HEK293 (cell line): ENCODE data around the gene PORCN.

Experiments used
- CTCF ChIA-PET: fragments of 350-600 bp; formaldehyde crosslinking; extraction: SDS; loops from one replicate; lab custom pipeline; 2021; ENCODE audit warnings: antibody characterized with exemption; lab: Yijun Ruan, JAX
- POLR2A ChIA-PET: fragments of 300-600 bp; formaldehyde crosslinking; extraction: SDS; loops from one replicate; lab custom pipeline; 2020; ENCODE audit warnings: antibody characterized with exemption, inconsistent platforms; lab: Yijun Ruan, JAX
- H3K27ac ChIP-seq: fragments of 200-500 bp; sonication (Bioruptor generic); 2 replicates; pipeline ENCODE4 v1.5.1; 2014; ENCODE audit warnings: low read depth, low read length, control low read depth, inconsistent platforms; ENCODE audit errors: extremely low read depth
- H3K36me3 ChIP-seq, 2 experiments: fragments of 200-500 bp in 1 of 2; sonication (Bioruptor generic) in 1 of 2; 1 replicate in 1 of 2; 2 replicates in 1 of 2; pipeline ENCODE4 v1.5.1; 2014 to 2017; ENCODE audit warnings: inconsistent platforms in 2 of 2, low read length in 2 of 2; ENCODE audit not compliant: control insufficient read depth in 2 of 2, insufficient read depth in 1 of 2
- H3K4me1 ChIP-seq: fragments of 200-500 bp; sonication (Bioruptor generic); 2 replicates; pipeline ENCODE4 v1.5.1; 2014; ENCODE audit warnings: mild to moderate bottlenecking, low read length, inconsistent platforms; ENCODE audit not compliant: control insufficient read depth, insufficient read depth
- H3K4me3 ChIP-seq: 2 replicates; pipeline ENCODE4 v1.5.1; 2011; ENCODE audit warnings: low read depth, mild to moderate bottlenecking, control low read depth, low read length, moderate library complexity
- H3K9me3 ChIP-seq: fragments of 200-500 bp; sonication (Bioruptor generic); 2 replicates; pipeline ENCODE4 v1.5.1; 2014; ENCODE audit warnings: low read depth, low read length, inconsistent platforms; ENCODE audit not compliant: control insufficient read depth, insufficient read depth
- FEZF1 ChIP-seq: fragments of 450-650 bp; formaldehyde crosslinking; IDR thresholded peaks from 2 replicates; pipeline ENCODE4 v1.5.1; 2016; ENCODE audit warnings: missing biosample characterization, missing genetic modification characterization
- GLI2 ChIP-seq: fragments of 450-650 bp; formaldehyde crosslinking; IDR thresholded peaks from 2 replicates; pipeline ENCODE4; 2017; ENCODE audit warnings: missing biosample characterization, missing genetic modification characterization, low read depth, borderline replicate concordance
- GLI4 ChIP-seq: fragments of 450-650 bp; formaldehyde crosslinking; IDR thresholded peaks from 2 replicates; pipeline ENCODE4 v1.5.1; 2016; ENCODE audit warnings: missing biosample characterization, missing genetic modification characterization
- INSM2 ChIP-seq: fragments of 450-650 bp; formaldehyde crosslinking; IDR thresholded peaks from 2 replicates; pipeline ENCODE4 v1.5.1; 2016; ENCODE audit warnings: missing biosample characterization, missing genetic modification characterization
- KLF16 ChIP-seq: fragments of 450-650 bp; formaldehyde crosslinking; IDR thresholded peaks from 2 replicates; pipeline ENCODE4 v1.5.1; 2017; ENCODE audit warnings: missing biosample characterization, missing genetic modification characterization
- REPIN1 ChIP-seq: fragments of 450-650 bp; formaldehyde crosslinking; IDR thresholded peaks from 2 replicates; pipeline ENCODE4 v1.5.1; 2017; ENCODE audit warnings: missing biosample characterization, missing genetic modification characterization, low read depth
- SALL2 ChIP-seq: fragments of 450-650 bp; formaldehyde crosslinking; IDR thresholded peaks from 2 replicates; pipeline ENCODE4 v1.5.0; 2017; ENCODE audit warnings: missing biosample characterization, mild to moderate bottlenecking, missing genetic modification characterization, borderline replicate concordance
- YY1 ChIP-seq: fragments of 450-650 bp; formaldehyde crosslinking; IDR thresholded peaks from 2 replicates; pipeline ENCODE4 v1.5.1; 2018; ENCODE audit warnings: missing biosample characterization, missing genetic modification characterization
- ZBTB1 ChIP-seq: fragments of 450-650 bp; formaldehyde crosslinking; IDR thresholded peaks from 2 replicates; pipeline ENCODE4 v1.5.1; 2016; ENCODE audit warnings: missing biosample characterization, missing genetic modification characterization
- ZBTB20 ChIP-seq: fragments of 450-650 bp; formaldehyde crosslinking; IDR thresholded peaks from 2 replicates; pipeline ENCODE4 v1.5.1; 2016; ENCODE audit warnings: missing biosample characterization, missing genetic modification characterization
- ZFP41 ChIP-seq: fragments of 450-650 bp; formaldehyde crosslinking; IDR thresholded peaks from 2 replicates; pipeline ENCODE4 v1.5.1; 2016; ENCODE audit warnings: missing biosample characterization, missing genetic modification characterization, borderline replicate concordance
- ZNF174 ChIP-seq: fragments of 450-650 bp; formaldehyde crosslinking; IDR thresholded peaks from 2 replicates; pipeline ENCODE4 v1.5.0; 2017; ENCODE audit warnings: missing biosample characterization, mild to moderate bottlenecking, missing genetic modification characterization
- ZNF202 ChIP-seq: fragments of 450-650 bp; formaldehyde crosslinking; IDR thresholded peaks from 2 replicates; pipeline ENCODE4 v1.5.1; 2016; ENCODE audit warnings: missing biosample characterization, missing genetic modification characterization, borderline replicate concordance
- ZNF24 ChIP-seq: fragments of 450-650 bp; formaldehyde crosslinking; IDR thresholded peaks from 2 replicates; pipeline ENCODE4 v1.5.1; 2016; ENCODE audit warnings: missing biosample characterization, missing genetic modification characterization
- ZNF423 ChIP-seq: fragments of 450-650 bp; formaldehyde crosslinking; IDR thresholded peaks from 2 replicates; pipeline ENCODE4 v1.5.1; 2016; ENCODE audit warnings: missing biosample characterization, missing genetic modification characterization
- ZNF449 ChIP-seq: fragments of 450-650 bp; formaldehyde crosslinking; IDR thresholded peaks from 2 replicates; pipeline ENCODE4 v1.5.1; 2017; ENCODE audit warnings: missing biosample characterization, mild to moderate bottlenecking, missing genetic modification characterization, moderate library complexity
- ZNF488 ChIP-seq: fragments of 450-650 bp; formaldehyde crosslinking; IDR thresholded peaks from 2 replicates; pipeline ENCODE4 v1.5.1; 2016; ENCODE audit warnings: missing biosample characterization, missing genetic modification characterization
- ZNF544 ChIP-seq: fragments of 450-650 bp; formaldehyde crosslinking; IDR thresholded peaks from 2 replicates; pipeline ENCODE4 v1.5.0; 2017; ENCODE audit warnings: missing biosample characterization, missing genetic modification characterization
- ZNF549 ChIP-seq: fragments of 450-650 bp; IDR thresholded peaks from 2 replicates; pipeline ENCODE4 v1.5.1; 2018; ENCODE audit warnings: missing biosample characterization, missing genetic modification characterization, mild to moderate bottlenecking, inconsistent platforms, moderate library complexity
- ZNF571 ChIP-seq: fragments of 450-650 bp; formaldehyde crosslinking; IDR thresholded peaks from 2 replicates; pipeline ENCODE4 v1.5.0; 2017; ENCODE audit warnings: missing biosample characterization, missing genetic modification characterization
- ZNF621 ChIP-seq: fragments of 450-650 bp; formaldehyde crosslinking; IDR thresholded peaks from 2 replicates; pipeline ENCODE4 v1.5.1; 2017; ENCODE audit warnings: missing biosample characterization, missing genetic modification characterization
- ZNF660 ChIP-seq: fragments of 450-650 bp; IDR thresholded peaks from 2 replicates; pipeline ENCODE4 v1.5.1; 2018; ENCODE audit warnings: missing biosample characterization, mild to moderate bottlenecking, missing genetic modification characterization
- ZNF701 ChIP-seq: fragments of 450-650 bp; formaldehyde crosslinking; IDR thresholded peaks from 2 replicates; pipeline ENCODE4 v1.5.1; 2016; ENCODE audit warnings: missing biosample characterization, missing genetic modification characterization
- ZNF792 ChIP-seq: fragments of 450-650 bp; formaldehyde crosslinking; IDR thresholded peaks from 2 replicates; pipeline ENCODE4 v1.5.1; 2016; ENCODE audit warnings: missing biosample characterization, missing genetic modification characterization
- TF ChIP-seq, protein P1 (sequence below): fragments of 450-650 bp; IDR thresholded peaks from 2 replicates; pipeline ENCODE4 v1.5.1; 2018; ENCODE audit warnings: missing biosample characterization, mild to moderate bottlenecking, missing genetic modification characterization
- TF ChIP-seq, protein P2 (sequence below): fragments of 450-650 bp; formaldehyde crosslinking; IDR thresholded peaks from 2 replicates; pipeline ENCODE4 v1.5.1; 2016; ENCODE audit warnings: missing biosample characterization, missing genetic modification characterization

The PORCN gene

DNA sequence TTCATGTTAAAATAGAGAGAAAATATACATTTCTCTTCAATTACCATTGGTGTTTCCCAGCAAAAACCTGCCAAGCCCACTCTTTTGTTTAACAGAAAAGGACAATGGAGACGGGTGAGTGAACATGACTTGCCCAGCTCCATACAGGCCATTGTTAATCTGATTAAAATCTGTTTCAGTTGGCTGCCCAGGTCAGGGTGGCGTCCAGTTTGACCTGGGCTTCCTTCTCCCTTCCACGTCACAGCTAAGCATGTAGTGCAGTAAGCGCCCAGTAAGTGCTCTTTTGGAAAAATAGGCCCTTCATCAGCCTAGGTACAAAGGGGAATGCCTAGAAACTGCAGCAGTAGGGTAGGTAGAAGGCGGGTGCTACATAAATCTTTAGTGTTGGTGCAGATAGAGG is 1.5 kb upstream of the PORCN start:
- CTCF ChIA-PET, result interaction anchor here (0.7 kb wide), 1 partner anchor 13 kb away, joined by 3 read pairs; no protein-coding TSS in a partner anchor

GRCh38 chrX:48509245-48509590 is 426 bp downstream of the PORCN start:
- Histone ChIP-seq H3K9me3 (no peaks in the 10 kb centered on the region), H3K36me3 (peaks cover 0 to 11% of the 10 kb centered on the region in 2 experiments; a peak in 1 of 3 replicates), H3K27ac (no peak overlapping the region; the same call in 1 of the 2 replicates), H3K4me3 (peak overlapping the region; percentile 65), H3K4me1 (no peaks in the 10 kb centered on the region)
- ChIA-PET POLR2A (no interaction called here), CTCF (no interaction called here)
- TF ChIP-seq ZNF792 (no peak), ZBTB1 (tag by site-specific recombination) (no peak), ZNF449 (tag by site-specific recombination) (no peak), ZNF488 (no peak), ZNF571 (tag by site-specific recombination) (no peak), SALL2 (tag by site-specific recombination) (no peak), ZNF621 (tag by site-specific recombination) (no peak), ZNF174 (tag by site-specific recombination) (no peak), ZNF701 (no peak), YY1 (tag by site-specific recombination) (no peak)
- TF ChIP-seq, protein P1, sequence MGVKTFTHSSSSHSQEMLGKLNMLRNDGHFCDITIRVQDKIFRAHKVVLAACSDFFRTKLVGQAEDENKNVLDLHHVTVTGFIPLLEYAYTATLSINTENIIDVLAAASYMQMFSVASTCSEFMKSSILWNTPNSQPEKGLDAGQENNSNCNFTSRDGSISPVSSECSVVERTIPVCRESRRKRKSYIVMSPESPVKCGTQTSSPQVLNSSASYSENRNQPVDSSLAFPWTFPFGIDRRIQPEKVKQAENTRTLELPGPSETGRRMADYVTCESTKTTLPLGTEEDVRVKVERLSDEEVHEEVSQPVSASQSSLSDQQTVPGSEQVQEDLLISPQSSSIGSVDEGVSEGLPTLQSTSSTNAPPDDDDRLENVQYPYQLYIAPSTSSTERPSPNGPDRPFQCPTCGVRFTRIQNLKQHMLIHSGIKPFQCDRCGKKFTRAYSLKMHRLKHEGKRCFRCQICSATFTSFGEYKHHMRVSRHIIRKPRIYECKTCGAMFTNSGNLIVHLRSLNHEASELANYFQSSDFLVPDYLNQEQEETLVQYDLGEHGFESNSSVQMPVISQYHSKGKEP (tag by site-specific recombination), result no peak

More for the DNA sequence above, 1.5 kb upstream of the PORCN start:
- Histone ChIP-seq H3K27ac (no peak overlapping the region), H3K4me1 (no peaks in the 10 kb centered on the region), H3K4me3 (no peak overlapping the region), H3K9me3 (no peaks in the 10 kb centered on the region), H3K36me3 (peaks cover 0 to 4% of the 10 kb centered on the region in 2 experiments; a peak in 1 of 3 replicates)
- TF ChIP-seq ZNF423 (tag by site-specific recombination) (no peak), ZNF544 (no peak), GLI2 (no peak), ZNF488 (no peak), ZBTB20 (tag by site-specific recombination) (no peak), REPIN1 (tag by site-specific recombination) (no peak), ZNF660 (no peak)
- POLR2A ChIA-PET, result no interaction called here

GRCh38 chrX:48509619-48510018 is 827 bp downstream of the PORCN start:
- ChIA-PET CTCF (no interaction called here), POLR2A (no interaction called here)
- Histone ChIP-seq H3K4me3 (peak overlapping the region; percentile 65), H3K4me1 (no peaks in the 10 kb centered on the region), H3K36me3 (peaks cover 0 to 15% of the 10 kb centered on the region in 2 experiments; a peak in 2 of 3 replicates), H3K9me3 (no peaks in the 10 kb centered on the region), H3K27ac (no peak overlapping the region)
- no peak for TF ChIP-seq ZFP41
- no peak for TF ChIP-seq ZNF24 (tag by site-specific recombination)
- no peak for TF ChIP-seq INSM2
- no peak for TF ChIP-seq FEZF1 (tag by site-specific recombination)
- no peak for TF ChIP-seq ZBTB20 (tag by site-specific recombination)
- TF ChIP-seq KLF16 (tag by site-specific recombination), result no peak
- no peak for TF ChIP-seq ZNF202 (tag by site-specific recombination)
- no peak for TF ChIP-seq ZNF549
- TF ChIP-seq, protein P2, sequence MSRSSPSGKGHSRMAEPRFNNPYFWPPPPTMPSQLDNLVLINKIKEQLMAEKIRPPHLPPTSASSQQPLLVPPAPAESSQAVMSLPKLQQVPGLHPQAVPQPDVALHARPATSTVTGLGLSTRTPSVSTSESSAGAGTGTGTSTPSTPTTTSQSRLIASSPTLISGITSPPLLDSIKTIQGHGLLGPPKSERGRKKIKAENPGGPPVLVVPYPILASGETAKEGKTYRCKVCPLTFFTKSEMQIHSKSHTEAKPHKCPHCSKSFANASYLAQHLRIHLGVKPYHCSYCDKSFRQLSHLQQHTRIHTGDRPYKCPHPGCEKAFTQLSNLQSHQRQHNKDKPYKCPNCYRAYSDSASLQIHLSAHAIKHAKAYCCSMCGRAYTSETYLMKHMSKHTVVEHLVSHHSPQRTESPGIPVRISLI, result no peak
- no peak for TF ChIP-seq GLI4 (tag by site-specific recombination)
